Measurements from ENCODE around the gene AQP2. TPM values are rescaled to one million over a fixed set of nuclear protein-coding genes. Genes with fewer than 3 reads are reported as not detected.

The AQP2 gene
- total and polyA plus RNA-seq, 2 experiments from 2014 or later = 0.07 TPM; not detected in 1

DNA sequence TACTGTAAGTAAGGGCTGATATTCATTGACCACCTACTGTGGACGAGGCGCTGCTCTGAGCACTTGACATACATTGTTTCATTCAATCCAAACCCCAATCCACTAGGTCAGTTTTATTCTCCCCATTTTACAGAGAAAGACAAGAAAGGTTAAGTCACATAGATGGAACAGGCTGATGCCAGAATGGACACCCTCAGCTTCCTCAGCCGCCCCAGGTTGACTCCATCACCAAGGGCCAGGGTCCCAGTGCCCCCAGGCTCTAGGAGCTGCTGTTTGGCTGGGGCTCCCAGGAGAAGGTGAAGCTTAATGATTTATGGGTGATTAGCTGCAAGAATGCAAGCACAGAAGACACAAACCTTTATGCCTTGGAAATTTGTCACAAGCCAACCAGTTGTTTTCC, 671 bp upstream of the AQP2 start:
- no peaks in the 10 kb centered on the region for H3F3A ChIP-seq (replicated peaks; ENCODE audit: low read depth)
- Mint-ChIP-seq H3K36me3 (ENCODE audit: low read depth) (no peaks in the 10 kb centered on the region), H3K27ac (no peak overlapping the region), H3K4me3 (no peak overlapping the region), H3K9me3 (no peaks in the 10 kb centered on the region), H3K4me1 (peaks cover 29% of the 10 kb centered on the region), H3K27me3 (ENCODE audit: insufficient read depth, low read depth, poor library complexity) (peaks cover 15% of the 10 kb centered on the region)
- no peaks in the 10 kb centered on the region for H3K9me2 ChIP-seq (ENCODE audit: insufficient read depth)
- no peak overlapping the region for H3K4me2 ChIP-seq
- DNase-seq (ENCODE audit: low spot score) = no peak
- no peak overlapping the region; the same call in 1 of the 2 replicates for H2AFZ ChIP-seq
- H3K4me3 ChIP-seq = no peak overlapping the region
- H3K36me3 ChIP-seq (ENCODE audit: insufficient read depth) = no peaks in the 10 kb centered on the region
- peaks cover 31% of the 10 kb centered on the region for H3K4me1 ChIP-seq (ENCODE audit: insufficient read depth)
- TF ChIP-seq EZH2phosphoT487 (IDR thresholded peaks at IDR 0.05; ENCODE audit: unreplicated experiment) (no peak), NANOG (IDR thresholded peaks at IDR 0.05; ENCODE audit: borderline replicate concordance) (no peak), ZNF331 (CRISPR knock-in tag; IDR thresholded peaks at IDR 0.05; ENCODE audit: low read depth) (no peak)
- TF ChIP-seq, protein P1, sequence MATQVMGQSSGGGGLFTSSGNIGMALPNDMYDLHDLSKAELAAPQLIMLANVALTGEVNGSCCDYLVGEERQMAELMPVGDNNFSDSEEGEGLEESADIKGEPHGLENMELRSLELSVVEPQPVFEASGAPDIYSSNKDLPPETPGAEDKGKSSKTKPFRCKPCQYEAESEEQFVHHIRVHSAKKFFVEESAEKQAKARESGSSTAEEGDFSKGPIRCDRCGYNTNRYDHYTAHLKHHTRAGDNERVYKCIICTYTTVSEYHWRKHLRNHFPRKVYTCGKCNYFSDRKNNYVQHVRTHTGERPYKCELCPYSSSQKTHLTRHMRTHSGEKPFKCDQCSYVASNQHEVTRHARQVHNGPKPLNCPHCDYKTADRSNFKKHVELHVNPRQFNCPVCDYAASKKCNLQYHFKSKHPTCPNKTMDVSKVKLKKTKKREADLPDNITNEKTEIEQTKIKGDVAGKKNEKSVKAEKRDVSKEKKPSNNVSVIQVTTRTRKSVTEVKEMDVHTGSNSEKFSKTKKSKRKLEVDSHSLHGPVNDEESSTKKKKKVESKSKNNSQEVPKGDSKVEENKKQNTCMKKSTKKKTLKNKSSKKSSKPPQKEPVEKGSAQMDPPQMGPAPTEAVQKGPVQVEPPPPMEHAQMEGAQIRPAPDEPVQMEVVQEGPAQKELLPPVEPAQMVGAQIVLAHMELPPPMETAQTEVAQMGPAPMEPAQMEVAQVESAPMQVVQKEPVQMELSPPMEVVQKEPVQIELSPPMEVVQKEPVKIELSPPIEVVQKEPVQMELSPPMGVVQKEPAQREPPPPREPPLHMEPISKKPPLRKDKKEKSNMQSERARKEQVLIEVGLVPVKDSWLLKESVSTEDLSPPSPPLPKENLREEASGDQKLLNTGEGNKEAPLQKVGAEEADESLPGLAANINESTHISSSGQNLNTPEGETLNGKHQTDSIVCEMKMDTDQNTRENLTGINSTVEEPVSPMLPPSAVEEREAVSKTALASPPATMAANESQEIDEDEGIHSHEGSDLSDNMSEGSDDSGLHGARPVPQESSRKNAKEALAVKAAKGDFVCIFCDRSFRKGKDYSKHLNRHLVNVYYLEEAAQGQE (IDR thresholded peaks at IDR 0.05; ENCODE audit: unreplicated experiment) = no peak
- TF ChIP-seq, protein P2, sequence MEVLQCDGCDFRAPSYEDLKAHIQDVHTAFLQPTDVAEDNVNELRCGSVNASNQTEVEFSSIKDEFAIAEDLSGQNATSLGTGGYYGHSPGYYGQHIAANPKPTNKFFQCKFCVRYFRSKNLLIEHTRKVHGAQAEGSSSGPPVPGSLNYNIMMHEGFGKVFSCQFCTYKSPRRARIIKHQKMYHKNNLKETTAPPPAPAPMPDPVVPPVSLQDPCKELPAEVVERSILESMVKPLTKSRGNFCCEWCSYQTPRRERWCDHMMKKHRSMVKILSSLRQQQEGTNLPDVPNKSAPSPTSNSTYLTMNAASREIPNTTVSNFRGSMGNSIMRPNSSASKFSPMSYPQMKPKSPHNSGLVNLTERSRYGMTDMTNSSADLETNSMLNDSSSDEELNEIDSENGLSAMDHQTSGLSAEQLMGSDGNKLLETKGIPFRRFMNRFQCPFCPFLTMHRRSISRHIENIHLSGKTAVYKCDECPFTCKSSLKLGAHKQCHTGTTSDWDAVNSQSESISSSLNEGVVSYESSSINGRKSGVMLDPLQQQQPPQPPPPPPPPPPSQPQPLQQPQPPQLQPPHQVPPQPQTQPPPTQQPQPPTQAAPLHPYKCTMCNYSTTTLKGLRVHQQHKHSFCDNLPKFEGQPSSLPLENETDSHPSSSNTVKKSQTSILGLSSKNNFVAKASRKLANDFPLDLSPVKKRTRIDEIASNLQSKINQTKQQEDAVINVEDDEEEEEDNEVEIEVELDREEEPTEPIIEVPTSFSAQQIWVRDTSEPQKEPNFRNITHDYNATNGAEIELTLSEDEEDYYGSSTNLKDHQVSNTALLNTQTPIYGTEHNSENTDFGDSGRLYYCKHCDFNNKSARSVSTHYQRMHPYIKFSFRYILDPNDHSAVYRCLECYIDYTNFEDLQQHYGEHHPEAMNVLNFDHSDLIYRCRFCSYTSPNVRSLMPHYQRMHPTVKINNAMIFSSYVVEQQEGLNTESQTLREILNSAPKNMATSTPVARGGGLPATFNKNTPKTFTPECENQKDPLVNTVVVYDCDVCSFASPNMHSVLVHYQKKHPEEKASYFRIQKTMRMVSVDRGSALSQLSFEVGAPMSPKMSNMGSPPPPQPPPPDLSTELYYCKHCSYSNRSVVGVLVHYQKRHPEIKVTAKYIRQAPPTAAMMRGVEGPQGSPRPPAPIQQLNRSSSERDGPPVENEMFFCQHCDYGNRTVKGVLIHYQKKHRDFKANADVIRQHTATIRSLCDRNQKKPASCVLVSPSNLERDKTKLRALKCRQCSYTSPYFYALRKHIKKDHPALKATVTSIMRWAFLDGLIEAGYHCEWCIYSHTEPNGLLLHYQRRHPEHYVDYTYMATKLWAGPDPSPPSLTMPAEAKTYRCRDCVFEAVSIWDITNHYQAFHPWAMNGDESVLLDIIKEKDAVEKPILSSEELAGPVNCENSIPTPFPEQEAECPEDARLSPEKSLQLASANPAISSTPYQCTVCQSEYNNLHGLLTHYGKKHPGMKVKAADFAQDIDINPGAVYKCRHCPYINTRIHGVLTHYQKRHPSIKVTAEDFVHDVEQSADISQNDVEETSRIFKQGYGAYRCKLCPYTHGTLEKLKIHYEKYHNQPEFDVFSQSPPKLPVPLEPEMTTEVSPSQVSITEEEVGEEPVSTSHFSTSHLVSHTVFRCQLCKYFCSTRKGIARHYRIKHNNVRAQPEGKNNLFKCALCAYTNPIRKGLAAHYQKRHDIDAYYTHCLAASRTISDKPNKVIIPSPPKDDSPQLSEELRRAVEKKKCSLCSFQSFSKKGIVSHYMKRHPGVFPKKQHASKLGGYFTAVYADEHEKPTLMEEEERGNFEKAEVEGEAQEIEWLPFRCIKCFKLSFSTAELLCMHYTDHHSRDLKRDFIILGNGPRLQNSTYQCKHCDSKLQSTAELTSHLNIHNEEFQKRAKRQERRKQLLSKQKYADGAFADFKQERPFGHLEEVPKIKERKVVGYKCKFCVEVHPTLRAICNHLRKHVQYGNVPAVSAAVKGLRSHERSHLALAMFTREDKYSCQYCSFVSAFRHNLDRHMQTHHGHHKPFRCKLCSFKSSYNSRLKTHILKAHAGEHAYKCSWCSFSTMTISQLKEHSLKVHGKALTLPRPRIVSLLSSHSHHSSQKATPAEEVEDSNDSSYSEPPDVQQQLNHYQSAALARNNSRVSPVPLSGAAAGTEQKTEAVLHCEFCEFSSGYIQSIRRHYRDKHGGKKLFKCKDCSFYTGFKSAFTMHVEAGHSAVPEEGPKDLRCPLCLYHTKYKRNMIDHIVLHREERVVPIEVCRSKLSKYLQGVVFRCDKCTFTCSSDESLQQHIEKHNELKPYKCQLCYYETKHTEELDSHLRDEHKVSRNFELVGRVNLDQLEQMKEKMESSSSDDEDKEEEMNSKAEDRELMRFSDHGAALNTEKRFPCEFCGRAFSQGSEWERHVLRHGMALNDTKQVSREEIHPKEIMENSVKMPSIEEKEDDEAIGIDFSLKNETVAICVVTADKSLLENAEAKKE (CRISPR knock-in tag; IDR thresholded peaks at IDR 0.05) = no peak
- ATAC-seq = no peak
- H3K79me2 ChIP-seq (replicated peaks; ENCODE audit: insufficient read depth) = no peaks in the 10 kb centered on the region
- H4K20me1 ChIP-seq (replicated peaks; ENCODE audit: insufficient read depth) = no peaks in the 10 kb centered on the region
- H3K27ac ChIP-seq (ENCODE audit: low read depth) = no peak overlapping the region
- H3K27me3 ChIP-seq (ENCODE audit: insufficient read depth) = peaks cover 6% of the 10 kb centered on the region

Measured in GM23338 (cell line).